ENCODE data around the gene WDR43.
A peak's percentile ranks its signal among the peaks of the same experiment; 100 is the strongest.

Gene WDR43

DNA sequence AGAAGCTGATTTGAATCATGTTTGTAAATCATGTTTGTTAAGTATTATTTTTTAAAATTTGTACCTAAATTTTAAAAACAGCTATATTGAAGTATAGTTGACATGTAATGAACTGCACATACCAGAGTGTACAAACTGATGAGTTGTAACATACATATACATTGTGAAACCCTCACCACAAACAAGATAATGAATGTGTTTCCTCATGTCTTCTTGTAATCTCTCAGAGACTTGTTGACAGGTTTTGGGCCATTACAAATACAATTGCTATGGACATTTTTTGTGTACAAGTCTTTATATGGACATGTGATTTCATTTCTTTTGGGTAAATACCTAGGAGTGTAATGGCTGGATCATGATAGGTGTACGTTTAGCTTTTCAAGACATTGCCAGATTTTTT lies 21.5 kb downstream of the WDR43 start:
- DNase-seq, result no peak

DNA sequence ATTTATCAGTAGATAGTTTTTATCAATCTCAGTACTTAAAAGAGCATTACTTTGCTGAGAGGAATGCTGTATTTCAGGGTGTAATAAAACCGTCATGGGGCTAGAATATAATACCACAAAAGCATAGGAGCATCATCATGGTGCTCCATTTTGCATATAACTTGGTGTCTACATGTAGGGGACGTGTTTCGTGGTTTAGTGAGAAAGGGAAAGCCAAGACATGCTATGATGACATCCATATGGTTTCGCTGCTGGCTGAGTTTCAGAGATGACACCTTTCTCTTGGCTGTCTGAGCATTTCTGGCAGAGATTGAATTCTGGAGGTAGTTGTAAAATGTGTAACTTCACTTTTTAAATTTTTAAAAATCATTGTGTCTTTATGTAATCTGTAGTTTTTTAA lies 32.4 kb downstream of the WDR43 start:
- no peak for DNase-seq

DNA sequence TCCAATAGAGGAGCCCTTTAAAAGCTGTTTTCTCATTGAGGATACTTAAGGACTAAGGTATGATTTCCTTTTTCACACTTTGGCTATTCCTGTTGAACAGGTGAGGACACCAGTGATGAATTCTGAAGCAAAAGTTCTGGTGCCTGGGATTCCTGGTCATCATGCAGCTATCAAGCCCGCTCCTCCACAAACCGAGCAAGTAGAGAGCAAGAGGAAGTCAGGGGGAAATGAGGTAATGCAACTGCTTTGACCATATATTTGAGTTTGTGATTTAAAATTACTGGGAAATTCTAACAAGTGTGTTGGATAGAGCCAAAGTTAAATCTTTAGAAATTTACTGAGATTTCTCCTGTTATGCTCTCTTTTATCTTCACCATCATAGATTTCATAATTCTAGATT lies 33.0 kb downstream of the WDR43 start:
- no peak for DNase-seq

- DNase-seq, result no peak
Measured at GRCh38 chr2:28927878-28928277, 33.4 kb downstream of the WDR43 start.

- DNase-seq, result no peak
Measured at GRCh38 chr2:28929581-28929980, 35.1 kb downstream of the WDR43 start.

DNA sequence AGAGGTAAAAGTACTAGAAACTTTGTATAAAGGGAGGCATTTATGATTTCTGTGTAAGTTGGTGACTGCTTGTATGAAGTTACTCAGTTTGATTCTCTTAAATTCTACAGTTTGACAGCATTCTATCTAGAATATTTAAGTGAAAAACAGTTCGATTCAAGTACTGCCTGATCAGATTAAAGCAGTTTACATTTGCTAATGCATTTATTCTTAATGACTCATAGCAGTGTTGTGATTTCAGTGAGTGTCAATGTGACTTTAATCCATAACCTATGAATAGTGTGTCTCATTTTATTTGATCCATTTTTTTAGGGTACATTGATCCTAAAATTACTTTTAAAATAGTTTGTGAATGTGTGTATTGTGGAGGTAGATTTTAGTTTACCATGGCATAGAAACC lies 35.7 kb downstream of the WDR43 start:
- DNase-seq, result no peak

GRCh38 chr2:28934769-28935168 lies 40.3 kb downstream of the WDR43 start:
- no peak for DNase-seq

DNA sequence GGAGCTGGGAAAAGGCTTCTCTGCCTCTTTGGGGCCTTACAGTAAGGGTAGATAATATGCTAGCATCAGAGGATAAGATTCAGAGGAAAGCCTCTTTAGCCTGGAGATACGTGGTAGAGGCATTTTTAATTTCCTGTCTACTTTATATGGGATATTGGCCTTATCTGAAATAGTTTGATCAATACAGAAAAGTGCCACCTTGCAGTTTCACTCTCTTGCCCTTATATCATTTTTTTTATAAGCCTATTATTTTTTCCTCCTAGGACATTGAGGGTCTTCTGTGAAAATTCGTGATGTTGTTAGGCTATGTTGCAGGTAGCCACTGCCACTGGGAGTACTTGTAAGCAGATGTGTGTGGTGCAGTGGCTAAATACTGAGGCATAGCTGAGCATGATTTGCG lies 46.5 kb downstream of the WDR43 start:
- DNase-seq, result no peak

DNA sequence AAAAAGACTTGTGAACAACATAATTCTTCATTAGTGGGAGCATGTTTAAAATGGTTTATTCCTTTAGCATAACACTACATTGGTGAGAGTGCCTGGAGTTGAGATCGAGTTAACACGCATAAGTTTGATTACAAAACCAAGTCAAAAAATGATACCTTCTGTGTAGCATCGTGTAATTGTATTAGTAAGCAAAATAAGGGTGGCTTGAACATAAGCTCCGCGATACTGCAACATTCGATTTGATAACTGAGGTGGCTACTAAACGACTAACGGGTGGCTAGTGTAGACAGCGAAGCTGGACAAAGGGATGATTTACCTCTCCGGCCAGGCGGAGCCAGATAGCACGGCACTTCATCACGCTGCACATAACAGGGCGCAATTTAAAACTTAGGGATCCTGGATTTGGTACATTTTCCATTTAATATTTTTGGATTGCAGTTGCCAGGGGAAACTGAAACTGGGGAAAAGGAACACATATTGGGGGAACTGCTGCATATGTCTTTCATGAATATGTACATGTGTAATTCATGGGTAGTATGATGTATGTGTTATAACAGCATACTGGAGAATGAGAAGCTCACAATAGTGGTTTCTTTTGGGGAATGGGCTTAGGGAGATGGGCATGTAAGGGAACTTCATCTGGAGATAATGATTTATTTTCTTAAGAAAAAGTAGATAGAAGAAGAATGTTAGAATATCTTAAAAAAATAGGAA lies 50.2 kb downstream of the WDR43 start:
- DNase-seq, result no peak

GRCh38 chr2:28948160-28948559 lies 53.7 kb downstream of the WDR43 start:
- no peak for DNase-seq

DNA sequence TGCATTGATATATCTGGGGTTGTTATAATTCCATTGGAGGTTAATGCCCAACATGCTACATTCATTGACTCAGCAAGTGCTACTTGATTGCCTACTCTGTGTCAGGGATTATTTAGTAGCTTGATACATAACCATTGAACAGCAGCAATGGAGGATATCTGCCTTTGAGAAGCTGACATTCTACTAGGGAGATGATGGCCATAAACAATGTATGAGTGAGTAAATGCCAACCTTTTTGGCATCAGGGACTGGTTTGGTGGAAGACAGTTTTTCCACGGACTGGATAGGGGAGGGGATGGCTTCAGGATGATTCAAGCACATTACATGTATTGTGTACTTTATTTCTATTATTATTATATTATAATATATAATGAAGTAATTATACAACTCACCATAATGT lies 54.7 kb downstream of the WDR43 start:
- no peak for DNase-seq

DNA sequence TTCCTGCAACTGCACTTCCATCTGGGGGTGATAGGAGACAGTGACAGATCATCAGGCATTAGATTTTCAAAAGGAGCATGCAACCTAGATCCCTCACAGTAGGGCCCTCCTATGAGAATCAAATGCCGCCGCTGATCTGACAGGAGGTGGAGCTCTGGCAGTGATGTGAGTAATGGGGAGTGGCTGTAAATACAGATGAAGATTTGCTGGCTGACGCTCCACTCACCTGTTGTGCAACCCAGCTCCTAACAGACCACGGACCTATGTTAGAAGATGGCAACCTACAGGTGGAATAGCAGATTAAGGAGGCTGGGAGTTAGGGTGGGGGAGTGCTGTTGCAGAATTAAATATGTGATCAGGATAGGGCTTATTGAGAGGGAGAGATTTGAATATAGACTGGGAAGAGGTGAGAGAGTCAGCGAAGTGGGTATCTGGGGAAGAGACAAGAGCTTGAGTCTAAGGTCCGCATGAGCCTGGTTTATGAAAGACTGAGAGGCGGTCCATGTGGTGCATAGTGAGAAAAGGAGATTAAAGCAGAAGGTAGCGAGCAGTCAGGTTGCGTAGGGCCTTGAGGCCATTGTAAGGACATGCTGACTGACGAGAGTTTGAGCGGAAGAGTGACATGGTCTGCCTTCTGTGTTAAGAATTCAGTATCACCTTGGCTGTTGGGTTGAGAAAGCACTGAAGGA lies 55.3 kb downstream of the WDR43 start:
- no peak for DNase-seq

GRCh38 chr2:28950941-28951630 lies 56.6 kb downstream of the WDR43 start:
- DNase-seq, result no peak

DNA sequence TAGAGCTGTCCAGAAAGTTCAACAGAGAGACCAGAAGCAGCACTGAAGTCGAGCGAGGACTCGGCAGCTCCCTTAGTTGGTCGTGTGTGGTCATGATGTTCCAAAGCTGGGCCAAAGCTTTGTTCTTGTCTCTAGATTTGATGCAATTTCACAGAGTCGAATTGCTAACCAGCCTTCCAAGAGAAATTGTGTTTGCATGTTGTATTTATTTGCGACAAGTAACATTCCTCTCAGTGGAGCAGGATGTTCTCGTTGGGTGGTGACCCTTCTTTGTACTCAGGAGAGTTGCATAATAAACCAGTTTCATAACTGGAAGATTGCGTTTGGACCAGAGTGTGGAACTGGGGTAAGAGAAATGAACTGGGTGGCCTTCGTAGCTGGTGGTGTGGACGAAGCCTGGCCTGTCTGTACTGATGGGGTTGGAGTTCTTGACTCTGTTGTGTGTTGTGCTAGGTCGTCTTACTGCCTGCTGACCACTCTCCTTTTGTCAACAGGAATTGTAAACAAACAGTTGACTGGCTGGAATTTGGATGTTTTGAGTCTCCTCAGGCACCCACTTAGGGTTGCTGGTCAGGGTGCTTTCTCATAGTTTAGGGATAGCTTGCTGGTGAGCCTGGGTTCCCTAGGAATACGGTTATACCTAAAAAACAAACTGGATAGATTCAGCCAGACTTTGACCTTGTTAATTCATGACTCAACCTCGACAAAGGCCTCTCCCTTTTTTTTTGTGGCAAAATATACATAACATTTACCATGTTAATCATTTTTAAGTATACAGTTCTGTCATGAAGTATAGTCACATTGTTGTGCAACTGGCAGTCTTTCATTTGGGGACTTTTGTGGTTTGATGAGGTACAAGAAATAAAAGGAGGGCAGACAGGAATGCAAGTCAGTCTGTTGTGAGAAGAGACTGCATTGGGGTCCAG lies 57.7 kb downstream of the WDR43 start:
- DNase-seq, result no peak

- peak; percentile 39 for DNase-seq
Measured at GRCh38 chr2:28952836-28953211, 58.4 kb downstream of the WDR43 start.

GRCh38 chr2:28955467-28955866 lies 61.0 kb downstream of the WDR43 start:
- DNase-seq, result no peak

DNA sequence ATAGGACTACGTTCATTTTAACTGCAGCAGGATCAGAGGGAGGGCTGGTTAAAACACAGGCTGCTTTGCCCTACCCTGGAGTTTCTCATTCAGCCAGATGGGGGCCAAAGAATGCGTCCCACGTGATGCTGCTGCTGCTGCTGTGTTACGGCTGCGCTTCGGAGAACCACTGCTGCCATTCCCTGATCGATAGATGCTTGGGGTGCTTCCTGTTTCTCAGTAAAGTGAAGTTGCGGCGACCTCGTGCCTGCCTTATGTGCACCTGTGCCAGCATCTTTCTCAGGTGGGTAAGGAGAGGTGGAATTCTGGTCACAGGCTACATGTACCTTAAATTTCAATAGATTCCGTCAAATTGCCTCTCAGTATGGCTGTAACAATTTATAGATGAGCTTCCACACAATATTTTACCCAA lies 62.0 kb downstream of the WDR43 start:
- no peak for DNase-seq

DNA sequence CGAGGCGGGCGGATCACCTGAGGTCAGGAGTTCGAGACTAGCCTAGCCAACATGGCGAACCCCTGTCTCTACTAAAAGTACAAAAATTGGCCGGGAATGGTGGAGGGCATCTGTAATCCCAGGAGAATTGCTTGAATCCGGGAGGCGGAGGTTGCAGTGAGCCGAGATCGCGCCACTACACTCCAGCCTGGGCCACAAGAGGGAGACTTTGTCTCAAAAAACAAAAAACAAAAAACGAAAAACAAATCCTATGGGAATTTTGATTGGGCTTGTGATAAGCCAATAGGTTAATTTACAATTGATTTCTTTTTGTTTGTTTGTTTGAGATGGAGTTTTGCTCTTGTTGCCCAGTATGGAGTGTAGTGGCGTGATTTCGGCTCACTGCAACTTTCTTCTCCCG lies 62.4 kb downstream of the WDR43 start:
- no peak for DNase-seq

GRCh38 chr2:28958689-28959088 lies 64.2 kb downstream of the WDR43 start:
- DNase-seq, result peak; percentile 84

- DNase-seq, result no peak
Measured at GRCh38 chr2:28960401-28960800, 65.9 kb downstream of the WDR43 start.

- DNase-seq, result no peak
Measured at GRCh38 chr2:28962505-28962904, 68.0 kb downstream of the WDR43 start.

- no peak for DNase-seq
Measured at GRCh38 chr2:28970464-28971160, 76.1 kb downstream of the WDR43 start.

All from NCI-H1694 treated with DMSO at 0.1 percent for 48 hours (cell line).